Astrocyte (in vitro differentiated cells and primary cell): ENCODE measurements around the gene SLCO2A1. TPM values are rescaled to one million over a fixed set of nuclear protein-coding genes. Genes with fewer than 3 reads are reported as not detected.
A peak's percentile ranks its signal among the peaks of the same experiment; 100 is the strongest.

Experiments
- DNase-seq: peaks from one replicate; pipeline ENCODE4 v3.0.0-alpha.2; 2010; ENCODE audit warnings: low read depth
- FAIRE-seq: peaks from 2 replicates; lab custom pipeline; 2011; peaks lifted over from hg19 to GRCh38; lab: Jason Lieb, UNC
- H2AFZ ChIP-seq: 2 replicates; pipeline ENCODE4 v1.6.0; 2012; ENCODE audit warnings: low read depth, low read length, inconsistent platforms
- H3K27ac ChIP-seq: 2 replicates; pipeline ENCODE4 v1.5.1; 2011; ENCODE audit warnings: low read depth, low read length, inconsistent platforms
- H3K27me3 ChIP-seq: 2 replicates; pipeline ENCODE4 v1.6.0; 2011; ENCODE audit warnings: low read length, inconsistent platforms; ENCODE audit not compliant: insufficient read depth
- H3K36me3 ChIP-seq: 2 replicates; pipeline ENCODE4 v1.5.1; 2011; ENCODE audit warnings: low read length, inconsistent platforms; ENCODE audit not compliant: insufficient read depth
- H3K4me1 ChIP-seq: 2 replicates; pipeline ENCODE4 v1.5.1; 2011; ENCODE audit warnings: low read length, inconsistent platforms; ENCODE audit not compliant: insufficient read depth
- H3K4me2 ChIP-seq: 2 replicates; pipeline ENCODE4 v1.6.0; 2012; ENCODE audit warnings: low read length, inconsistent platforms
- H3K4me3 ChIP-seq: 2 replicates; pipeline ENCODE4 v1.5.1; 2011; ENCODE audit warnings: low read depth, mild to moderate bottlenecking, low read length, inconsistent platforms; ENCODE audit not compliant: insufficient read depth
- H3K79me2 ChIP-seq: 2 replicates; pipeline ENCODE4 v1.6.0; 2012; ENCODE audit warnings: mild to moderate bottlenecking, low read length, inconsistent platforms; ENCODE audit not compliant: insufficient read depth
- H3K9ac ChIP-seq: 2 replicates; pipeline ENCODE4 v1.6.0; 2012; ENCODE audit warnings: mild to moderate bottlenecking, low read length, inconsistent platforms
- H3K9me3 ChIP-seq: 2 replicates; pipeline ENCODE4 v1.5.1; 2012; ENCODE audit warnings: low read depth, mild to moderate bottlenecking, low read length, inconsistent platforms; ENCODE audit not compliant: insufficient read depth
- H4K20me1 ChIP-seq: 2 replicates; pipeline ENCODE4 v1.6.0; 2012; ENCODE audit warnings: low read length, inconsistent platforms; ENCODE audit not compliant: insufficient read depth
- H3K27ac Mint-ChIP-seq: one replicate; pipeline ENCODE4 v1.8.0; 2021; ENCODE audit warnings: mild to moderate bottlenecking, mixed read lengths; ENCODE audit not compliant: unreplicated experiment
- H3K27me3 Mint-ChIP-seq: one replicate; pipeline ENCODE4 v1.8.0; 2021; ENCODE audit warnings: low read depth, mixed read lengths; ENCODE audit not compliant: unreplicated experiment
- H3K36me3 Mint-ChIP-seq: one replicate; pipeline ENCODE4 v1.8.0; 2021; ENCODE audit warnings: low read depth, mixed read lengths; ENCODE audit not compliant: unreplicated experiment
- H3K4me1 Mint-ChIP-seq: one replicate; pipeline ENCODE4 v1.8.0; 2021; ENCODE audit warnings: low read depth, mixed read lengths; ENCODE audit not compliant: unreplicated experiment
- H3K4me3 Mint-ChIP-seq: one replicate; pipeline ENCODE4 v1.8.0; 2021; ENCODE audit warnings: mild to moderate bottlenecking, moderate library complexity, mixed read lengths; ENCODE audit not compliant: unreplicated experiment
- H3K9me3 Mint-ChIP-seq: one replicate; pipeline ENCODE4 v1.8.0; 2021; ENCODE audit warnings: mild to moderate bottlenecking, mixed read lengths; ENCODE audit not compliant: unreplicated experiment
- EZH2 ChIP-seq: IDR thresholded peaks from 2 replicates; pipeline ENCODE4 v1.6.1; 2012; ENCODE audit warnings: mild to moderate bottlenecking, low read length, inconsistent platforms; ENCODE audit not compliant: insufficient read depth
- total RNA-seq: library from RNA; stranded (reverse); gene quantifications from 2 replicates; pipeline ENCODE4 v1.2.1, GENCODE V29; 2021
- TF ChIP-seq, protein P1 (sequence below): IDR thresholded peaks from 2 replicates; pipeline ENCODE4 v1.5.1; 2011; ENCODE audit warnings: low read depth, mild to moderate bottlenecking, inconsistent platforms, low read length, moderate library complexity; ENCODE audit not compliant: insufficient read depth

SLCO2A1 gene
- total RNA-seq, 1 donor from 2014 or later: 2.1 TPM

DNA sequence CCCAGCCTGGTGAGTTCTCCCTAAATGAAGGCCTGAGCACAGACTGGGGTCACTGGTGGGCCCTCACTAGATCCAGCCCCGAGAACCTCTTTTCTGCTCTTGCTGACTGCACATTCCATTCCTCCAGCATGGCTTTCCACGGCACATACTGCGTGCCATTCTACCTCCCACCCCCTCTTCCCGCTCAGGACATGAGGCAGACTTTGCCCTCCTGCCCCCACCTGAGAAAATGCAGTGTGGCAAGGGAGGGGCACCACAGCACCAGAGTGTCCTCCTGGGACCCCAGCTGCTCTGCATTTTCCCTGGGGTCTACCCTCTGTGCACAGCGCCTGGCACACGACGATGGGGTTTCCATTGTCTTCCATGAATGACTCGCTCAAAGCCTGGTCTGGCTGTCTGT lies 6.1 kb upstream of the SLCO2A1 start:
- DNase-seq (no peak), FAIRE-seq (no peak)
- peak overlapping the region; percentile 23 for H2AFZ ChIP-seq
- no peaks in the 10 kb centered on the region for H3K79me2 ChIP-seq
- H3K9ac ChIP-seq: no peak overlapping the region
- no peaks in the 10 kb centered on the region for H3K9me3 ChIP-seq
- H3K4me2 ChIP-seq: no peak overlapping the region
- no peaks in the 10 kb centered on the region for H3K36me3 Mint-ChIP-seq
- TF ChIP-seq EZH2: no peak
- TF ChIP-seq, protein P1, sequence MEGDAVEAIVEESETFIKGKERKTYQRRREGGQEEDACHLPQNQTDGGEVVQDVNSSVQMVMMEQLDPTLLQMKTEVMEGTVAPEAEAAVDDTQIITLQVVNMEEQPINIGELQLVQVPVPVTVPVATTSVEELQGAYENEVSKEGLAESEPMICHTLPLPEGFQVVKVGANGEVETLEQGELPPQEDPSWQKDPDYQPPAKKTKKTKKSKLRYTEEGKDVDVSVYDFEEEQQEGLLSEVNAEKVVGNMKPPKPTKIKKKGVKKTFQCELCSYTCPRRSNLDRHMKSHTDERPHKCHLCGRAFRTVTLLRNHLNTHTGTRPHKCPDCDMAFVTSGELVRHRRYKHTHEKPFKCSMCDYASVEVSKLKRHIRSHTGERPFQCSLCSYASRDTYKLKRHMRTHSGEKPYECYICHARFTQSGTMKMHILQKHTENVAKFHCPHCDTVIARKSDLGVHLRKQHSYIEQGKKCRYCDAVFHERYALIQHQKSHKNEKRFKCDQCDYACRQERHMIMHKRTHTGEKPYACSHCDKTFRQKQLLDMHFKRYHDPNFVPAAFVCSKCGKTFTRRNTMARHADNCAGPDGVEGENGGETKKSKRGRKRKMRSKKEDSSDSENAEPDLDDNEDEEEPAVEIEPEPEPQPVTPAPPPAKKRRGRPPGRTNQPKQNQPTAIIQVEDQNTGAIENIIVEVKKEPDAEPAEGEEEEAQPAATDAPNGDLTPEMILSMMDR: no peak
- no peak overlapping the region for H3K4me3 ChIP-seq
- H3K27me3 ChIP-seq: no peaks in the 10 kb centered on the region
- peaks cover under 1% of the 10 kb centered on the region for H3K9me3 Mint-ChIP-seq
- peaks cover 10% of the 10 kb centered on the region for H3K4me1 Mint-ChIP-seq
- H4K20me1 ChIP-seq: no peaks in the 10 kb centered on the region
- peaks cover 28% of the 10 kb centered on the region for H3K27me3 Mint-ChIP-seq
- H3K27ac Mint-ChIP-seq: peak overlapping the region; percentile 77
- H3K27ac ChIP-seq: no peak overlapping the region
- H3K36me3 ChIP-seq: no peaks in the 10 kb centered on the region
- H3K4me1 ChIP-seq: no peaks in the 10 kb centered on the region
- no peak overlapping the region for H3K4me3 Mint-ChIP-seq

DNA sequence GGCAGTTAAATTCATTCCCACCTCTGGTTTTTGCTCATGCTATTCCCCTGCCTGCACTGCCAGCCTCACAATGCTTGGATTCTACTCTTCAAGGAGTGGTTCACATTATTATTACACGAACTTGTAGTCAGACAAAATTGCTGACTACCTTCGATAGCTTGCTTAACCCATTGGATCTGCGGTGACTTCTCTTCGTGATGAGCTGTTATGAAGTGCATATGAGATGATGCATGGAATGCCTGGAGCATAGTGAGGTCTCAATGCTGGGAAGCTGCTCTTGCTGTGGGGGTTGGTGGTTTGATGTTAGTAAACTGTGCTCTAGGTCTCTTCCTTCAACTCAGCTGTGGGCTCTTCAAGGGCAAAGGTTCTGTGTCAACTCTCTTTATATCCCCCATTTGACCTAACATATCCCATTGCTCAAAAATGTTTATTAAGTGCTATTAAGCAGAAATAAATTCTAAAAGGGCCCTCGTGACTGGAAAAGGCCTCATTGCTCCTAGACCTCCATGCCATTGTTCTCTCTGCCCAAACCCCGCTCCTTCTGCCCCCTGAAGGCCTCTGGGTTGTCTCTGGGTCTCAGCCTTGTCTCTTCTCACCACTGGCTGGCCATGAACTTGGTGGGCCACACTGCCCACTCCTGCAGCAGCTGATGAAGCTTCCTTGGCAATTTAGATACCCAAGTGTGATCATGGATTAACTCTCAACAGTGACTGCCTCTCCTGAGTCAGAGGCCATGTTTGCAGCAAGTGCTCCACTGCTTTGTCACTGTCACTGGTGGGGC lies 4.5 kb upstream of the SLCO2A1 start:
- Histone ChIP-seq H3K4me2 (no peak overlapping the region), H3K4me1 (peaks cover 1% of the 10 kb centered on the region), H3K36me3 (no peaks in the 10 kb centered on the region), H2AFZ (no peak overlapping the region), H3K27ac (no peak overlapping the region), H3K4me3 (no peak overlapping the region), H4K20me1 (no peaks in the 10 kb centered on the region), H3K9me3 (no peaks in the 10 kb centered on the region), H3K79me2 (no peaks in the 10 kb centered on the region), H3K27me3 (peaks cover 2% of the 10 kb centered on the region), H3K9ac (no peak overlapping the region)
- Mint-ChIP-seq H3K27me3 (peaks cover 29% of the 10 kb centered on the region), H3K9me3 (no peaks in the 10 kb centered on the region), H3K36me3 (no peaks in the 10 kb centered on the region), H3K4me3 (no peak overlapping the region), H3K4me1 (peaks cover 10% of the 10 kb centered on the region), H3K27ac (no peak overlapping the region)
- no peak for FAIRE-seq
- no peak for TF ChIP-seq EZH2
- TF ChIP-seq, protein P1: no peak
- peak; percentile 29 for DNase-seq

DNA sequence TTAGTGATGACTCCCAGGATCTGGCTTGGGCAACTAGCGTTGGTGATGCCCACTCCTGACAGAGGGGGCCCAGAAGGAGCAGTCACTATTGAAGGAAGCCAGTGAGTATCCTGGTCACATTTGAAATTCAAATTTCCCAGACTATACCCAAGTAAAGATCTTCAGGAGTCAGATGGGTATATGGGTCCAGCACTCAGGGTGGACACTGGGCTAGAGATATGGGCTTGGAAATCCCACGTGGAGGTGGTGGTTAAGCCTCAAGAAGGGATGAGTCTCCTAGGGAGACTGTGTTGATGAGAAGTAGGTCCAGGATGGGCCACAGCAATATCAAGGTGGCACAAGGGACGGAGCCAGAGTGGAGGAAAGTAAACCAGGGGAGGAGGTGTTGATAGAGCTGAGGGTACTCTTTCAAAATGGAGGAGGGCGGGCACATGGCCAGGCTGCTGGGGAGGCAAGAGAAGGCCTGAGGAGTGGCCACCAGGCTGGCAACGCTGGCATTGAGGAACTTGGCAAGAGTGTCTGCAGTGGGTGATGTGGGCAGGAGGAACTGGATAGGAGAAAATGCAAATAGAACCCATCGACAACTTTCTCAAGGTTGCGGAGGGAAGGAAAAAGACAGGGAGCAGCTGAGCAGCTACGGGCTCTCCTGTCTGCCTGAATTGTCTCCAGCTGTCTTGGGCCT lies 3.7 kb upstream of the SLCO2A1 start:
- Histone ChIP-seq H3K4me2 (no peak overlapping the region), H3K79me2 (no peaks in the 10 kb centered on the region), H3K27me3 (peaks cover 8% of the 10 kb centered on the region), H3K9me3 (no peaks in the 10 kb centered on the region), H3K9ac (no peak overlapping the region), H2AFZ (no peak overlapping the region), H3K36me3 (no peaks in the 10 kb centered on the region), H3K4me3 (no peak overlapping the region), H3K27ac (no peak overlapping the region), H3K4me1 (peaks cover 6% of the 10 kb centered on the region), H4K20me1 (no peaks in the 10 kb centered on the region)
- no peak overlapping the region for H3K27ac Mint-ChIP-seq
- no peaks in the 10 kb centered on the region for H3K9me3 Mint-ChIP-seq
- no peaks in the 10 kb centered on the region for H3K36me3 Mint-ChIP-seq
- FAIRE-seq: no peak
- no peak overlapping the region for H3K4me3 Mint-ChIP-seq
- peaks cover 31% of the 10 kb centered on the region for H3K27me3 Mint-ChIP-seq
- peaks cover 10% of the 10 kb centered on the region for H3K4me1 Mint-ChIP-seq
- TF ChIP-seq, protein P1: no peak
- TF ChIP-seq EZH2: no peak
- no peak for DNase-seq
